GM21528 (cell line): Measurements from ENCODE around the gene KANK2.
"Not testable (repeated sequence)": the region's sequence is repeated elsewhere in the genome, so short reads cannot be mapped to it uniquely, and the experiment has no call there.

Experiments used
- ATAC-seq: cut with Tn5 transposase; IDR thresholded peaks from one replicate; pipeline ENCODE4 v1.9.1; 2021; ENCODE audit warnings: mild to moderate bottlenecking, moderate library complexity; ENCODE audit not compliant: unreplicated experiment, low FRiP score

Gene KANK2

GRCh38 chr19:11198769-11199424 lies 1.6 kb upstream of the KANK2 start:
- no peak for ATAC-seq

DNA sequence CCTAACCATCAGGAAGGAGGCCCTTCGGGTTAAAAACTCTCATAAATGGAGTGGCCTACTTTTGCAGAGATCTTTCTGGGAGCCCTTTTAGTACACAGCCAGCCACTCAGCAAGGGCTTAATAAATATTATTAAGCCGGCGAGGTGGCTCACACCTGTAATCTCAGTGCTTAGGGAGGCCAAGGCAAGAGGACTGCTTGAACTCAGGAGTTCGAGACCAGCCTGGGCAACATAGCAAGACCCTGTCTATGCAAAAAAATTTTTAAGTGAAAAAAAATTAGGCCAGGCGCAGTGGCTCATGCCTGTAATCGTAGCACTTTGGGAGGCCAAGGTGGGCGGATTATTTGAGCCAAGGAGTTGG lies 810 bp upstream of the KANK2 start:
- ATAC-seq: no peak

DNA sequence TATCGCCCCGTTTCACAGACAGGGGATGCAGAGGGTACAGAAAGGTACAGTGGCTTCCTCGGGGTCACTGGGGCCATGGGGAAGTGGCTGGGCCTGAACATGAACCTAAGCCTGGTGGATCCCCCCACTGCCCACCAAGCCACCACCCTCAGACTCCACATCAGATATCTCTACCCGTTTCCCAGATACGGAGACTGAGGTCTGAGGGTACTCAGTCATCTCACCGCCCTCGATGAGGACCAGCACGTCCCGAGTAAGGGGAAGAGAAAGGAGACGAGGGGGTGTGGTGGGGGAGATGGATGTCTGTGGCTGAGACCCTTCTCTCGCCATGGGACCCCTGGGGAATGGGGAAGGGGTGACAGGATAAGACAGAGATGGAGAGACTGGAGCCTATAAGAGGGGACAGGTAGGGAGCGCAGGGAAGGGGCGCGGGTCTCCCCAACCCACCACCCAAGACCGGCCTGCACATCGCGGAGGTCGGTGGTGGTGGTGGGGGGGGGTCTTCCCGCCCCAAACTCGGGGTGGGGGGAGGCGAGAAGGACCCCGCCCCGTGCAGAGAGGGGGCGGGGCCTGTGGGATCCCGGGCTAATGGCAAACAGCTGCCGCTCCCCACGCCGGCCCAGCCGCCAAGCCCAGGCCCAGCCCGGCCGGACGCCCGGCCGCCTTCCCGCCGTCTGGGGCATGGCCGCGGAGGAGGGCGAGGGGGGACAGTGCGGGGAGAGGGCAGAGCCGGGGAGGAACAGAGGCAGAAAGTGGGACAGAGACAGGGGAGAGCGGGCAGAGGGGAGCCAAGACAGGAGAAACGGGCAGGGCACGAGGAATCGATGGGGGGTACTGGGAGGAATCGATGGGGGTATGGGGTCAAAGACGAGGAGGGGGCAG lies 698 bp downstream of the KANK2 start:
- ATAC-seq: no peak

GRCh38 chr19:11195681-11196080 lies 1.7 kb downstream of the KANK2 start:
- ATAC-seq: no peak

DNA sequence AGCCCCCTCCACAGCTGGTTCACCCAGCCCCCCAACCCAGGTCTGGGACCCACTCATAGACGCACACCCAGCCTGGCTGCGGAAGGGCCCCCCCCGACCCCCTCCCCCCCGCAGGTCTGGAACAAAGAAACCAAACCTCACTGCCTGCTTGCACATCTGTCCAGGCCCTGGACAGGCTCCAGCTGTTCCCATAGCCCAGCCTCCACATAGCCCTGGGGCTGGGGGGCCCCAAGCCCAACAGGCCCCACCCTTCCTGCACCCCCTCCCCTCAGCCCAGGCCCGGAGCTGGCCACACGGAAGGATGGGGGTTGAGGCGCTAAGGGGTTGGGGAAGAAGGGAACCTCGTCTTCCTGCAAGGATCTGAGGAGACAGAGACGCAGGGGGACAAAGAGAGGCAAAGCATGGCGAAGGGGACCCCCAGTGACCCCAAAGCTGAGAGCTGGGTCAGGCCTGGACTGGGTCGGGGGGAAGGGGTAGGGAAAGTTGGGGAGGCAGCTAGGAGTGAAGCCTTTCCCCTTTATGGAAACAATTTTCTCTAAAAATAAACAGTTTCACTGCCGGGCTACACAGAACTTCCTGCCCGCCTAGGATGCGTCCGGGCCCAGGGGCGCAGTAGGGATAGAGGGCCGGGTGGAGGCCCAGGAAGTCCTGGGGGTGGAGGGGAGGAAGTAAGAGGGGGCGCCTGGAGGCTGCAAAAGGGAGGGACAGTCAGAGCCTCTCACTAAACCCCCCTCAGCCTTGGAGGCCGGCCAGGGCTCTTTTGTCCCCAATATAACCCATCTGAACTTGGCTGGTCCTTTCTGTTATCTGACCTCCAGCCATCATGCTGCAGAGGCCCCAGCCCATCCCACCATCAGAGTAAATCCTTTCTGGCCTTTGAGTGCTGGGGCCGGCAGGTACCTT lies 2.4 kb downstream of the KANK2 start:
- no peak for ATAC-seq

DNA sequence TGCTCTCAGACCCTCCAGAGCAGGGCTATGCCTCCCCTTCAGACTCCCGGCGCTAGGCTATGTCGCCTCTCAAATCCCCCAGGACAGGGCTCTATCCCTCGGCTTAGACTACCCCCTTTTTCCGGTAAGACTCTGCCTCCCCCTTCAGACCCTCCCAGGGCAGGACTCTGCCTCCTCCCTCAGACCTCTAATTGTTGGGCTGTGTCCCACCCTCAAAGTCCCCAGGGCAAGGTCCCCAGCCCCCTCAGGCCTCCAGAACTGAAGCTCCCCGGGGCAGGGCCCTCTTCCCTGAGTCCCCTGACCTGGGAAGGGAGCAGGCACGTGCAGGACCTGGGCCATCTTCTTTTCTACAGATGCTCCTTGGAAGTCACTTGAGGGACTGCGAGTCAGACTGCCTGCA lies 3.2 kb downstream of the KANK2 start:
- no peak for ATAC-seq

DNA sequence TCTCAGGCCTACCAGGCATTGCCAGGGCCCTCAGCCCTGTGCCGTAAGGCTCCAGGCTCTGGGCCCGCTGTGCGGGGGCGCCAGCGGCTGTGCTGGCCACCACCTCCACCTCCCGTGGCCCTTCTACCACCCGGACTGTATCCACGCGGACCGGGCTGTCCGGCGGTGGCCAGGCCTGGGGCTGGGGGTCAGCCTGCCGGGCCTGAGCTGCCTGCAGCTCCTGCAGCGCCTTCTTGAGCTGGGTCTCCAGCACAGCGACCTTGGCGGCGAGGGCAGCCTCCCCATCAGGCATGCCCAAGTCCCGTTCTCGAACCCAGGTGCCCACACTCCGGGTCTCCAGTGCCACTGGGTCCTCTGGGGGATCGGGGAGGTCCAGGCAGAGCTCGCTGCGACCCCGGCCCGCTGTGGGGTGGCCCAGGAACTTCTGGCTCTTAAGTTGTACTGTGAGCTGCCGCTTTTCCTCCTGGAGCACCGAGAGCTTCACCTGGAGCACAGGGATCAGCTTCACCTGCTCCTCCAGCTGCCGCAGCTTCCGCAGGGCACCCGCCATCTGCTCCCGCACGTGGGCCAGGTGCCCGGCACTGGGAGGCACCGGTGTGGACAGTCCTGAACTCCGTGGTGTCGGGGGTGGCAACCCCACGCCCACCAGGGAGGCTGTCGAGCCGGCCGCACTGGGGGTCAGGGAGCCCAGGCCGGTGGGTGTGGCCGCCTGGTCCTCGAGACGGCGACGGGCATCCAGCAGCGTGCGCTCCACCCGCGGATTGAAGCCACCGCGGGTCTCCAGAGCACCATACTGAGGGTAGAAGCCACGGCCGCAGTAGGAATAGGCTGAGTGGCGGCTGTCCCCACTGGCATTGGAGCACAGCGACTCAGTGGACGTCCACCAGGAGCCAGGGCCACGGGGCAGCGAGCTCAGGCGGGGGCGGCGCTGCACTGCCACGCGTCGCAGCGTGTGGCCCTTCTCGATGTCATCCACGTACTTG lies 4.1 kb downstream of the KANK2 start:
- no peak for ATAC-seq

DNA sequence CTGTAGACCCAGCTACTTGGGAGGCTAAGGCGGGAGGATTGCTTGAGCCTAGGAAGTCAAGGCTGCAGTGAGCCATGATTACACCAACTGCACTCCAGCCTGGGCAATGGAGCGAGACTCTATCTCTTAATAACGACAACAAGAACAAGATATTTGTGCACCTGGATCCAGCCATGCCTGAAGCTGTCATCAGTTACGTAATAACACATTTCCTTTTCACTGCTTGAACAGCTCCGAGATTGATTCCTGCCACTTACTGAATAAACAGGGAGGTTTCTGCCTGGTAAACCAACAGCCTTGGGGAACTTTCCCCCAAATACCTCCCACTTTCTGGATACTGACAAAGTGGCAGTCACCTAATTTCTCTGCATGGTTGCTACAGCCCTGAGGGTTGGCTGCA lies 5.4 kb downstream of the KANK2 start:
- no peak for ATAC-seq

DNA sequence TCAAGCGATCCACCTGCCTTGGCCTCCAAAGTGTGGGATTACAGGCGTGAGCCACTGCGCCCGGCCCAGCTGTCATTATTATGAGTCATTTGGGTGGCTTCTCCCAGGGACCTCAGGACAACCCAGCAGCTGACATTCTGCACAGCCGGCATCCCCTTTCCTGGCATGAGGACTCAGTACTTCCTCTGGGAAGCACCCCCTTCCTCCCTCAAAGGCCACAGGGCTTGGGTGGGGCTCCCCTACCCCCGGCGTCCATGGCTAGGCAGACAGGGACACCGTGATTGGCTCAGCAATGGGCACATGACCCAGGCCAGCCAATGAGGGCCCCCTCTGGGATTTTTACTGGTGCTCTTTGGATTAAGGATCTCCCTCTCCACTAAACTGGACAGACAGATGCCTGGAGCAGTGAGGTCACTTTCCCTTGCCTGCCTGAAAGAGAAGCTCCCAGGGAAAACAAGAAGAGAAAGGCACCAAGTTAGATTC lies 6.0 kb downstream of the KANK2 start:
- no peak for ATAC-seq

GRCh38 chr19:11190501-11190900 lies 6.8 kb downstream of the KANK2 start:
- no peak for ATAC-seq

DNA sequence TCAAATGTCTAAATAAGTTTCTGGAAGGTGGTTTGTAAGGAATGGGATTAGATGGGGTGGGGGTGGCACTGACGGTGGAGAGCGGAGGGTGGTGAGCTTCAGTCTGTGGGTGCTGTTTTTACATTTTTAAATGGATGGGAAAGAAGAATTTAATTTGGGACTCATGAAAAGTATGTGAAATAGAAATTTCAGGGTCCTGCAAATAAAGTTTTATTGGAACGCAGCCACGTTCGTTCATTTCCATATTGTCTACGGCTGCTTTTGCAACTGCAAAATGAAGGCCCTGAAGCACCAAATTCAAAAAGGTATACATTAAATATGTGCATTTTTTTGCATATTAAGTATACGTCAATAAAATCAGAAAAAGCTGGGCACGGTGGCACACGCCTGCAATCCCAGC lies 9.9 kb downstream of the KANK2 start:
- ATAC-seq: no peak

- no peak for ATAC-seq
Measured at GRCh38 chr19:11182994-11183393, 14.4 kb downstream of the KANK2 start.

GRCh38 chr19:11181488-11181887 lies 15.9 kb downstream of the KANK2 start:
- ATAC-seq: no peak

GRCh38 chr19:11180975-11181374 lies 16.4 kb downstream of the KANK2 start:
- ATAC-seq: not testable (repeated sequence)

GRCh38 chr19:11180346-11180745 lies 17.0 kb downstream of the KANK2 start:
- ATAC-seq: no peak

GRCh38 chr19:11179716-11180297 lies 17.5 kb downstream of the KANK2 start:
- no peak for ATAC-seq

GRCh38 chr19:11179145-11179465 lies 18.2 kb downstream of the KANK2 start:
- ATAC-seq: not testable (repeated sequence)

DNA sequence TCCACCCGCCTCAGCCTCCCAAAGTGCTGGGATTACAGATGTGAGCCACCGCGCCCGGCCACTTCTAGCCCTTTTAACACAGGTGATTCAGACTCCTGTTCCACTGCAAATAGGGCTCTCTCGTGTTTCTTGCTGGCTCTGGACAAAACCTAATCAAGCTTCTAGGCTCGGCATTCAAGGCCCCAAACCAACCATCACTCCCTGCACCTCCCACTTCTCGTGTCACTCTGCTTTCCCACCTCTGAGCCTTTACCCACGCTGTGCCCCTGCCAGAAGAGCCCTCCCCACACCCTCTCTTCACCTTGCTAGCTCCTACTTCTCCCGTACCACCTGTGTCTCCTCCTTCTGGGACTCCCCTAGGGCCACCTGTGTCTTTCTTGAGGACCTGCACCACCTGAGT lies 19.8 kb downstream of the KANK2 start:
- no peak for ATAC-seq

GRCh38 chr19:11176466-11177193 lies 20.7 kb downstream of the KANK2 start:
- no peak for ATAC-seq
